Measurements from ENCODE around the gene DMAP1.

DMAP1 gene

DNA sequence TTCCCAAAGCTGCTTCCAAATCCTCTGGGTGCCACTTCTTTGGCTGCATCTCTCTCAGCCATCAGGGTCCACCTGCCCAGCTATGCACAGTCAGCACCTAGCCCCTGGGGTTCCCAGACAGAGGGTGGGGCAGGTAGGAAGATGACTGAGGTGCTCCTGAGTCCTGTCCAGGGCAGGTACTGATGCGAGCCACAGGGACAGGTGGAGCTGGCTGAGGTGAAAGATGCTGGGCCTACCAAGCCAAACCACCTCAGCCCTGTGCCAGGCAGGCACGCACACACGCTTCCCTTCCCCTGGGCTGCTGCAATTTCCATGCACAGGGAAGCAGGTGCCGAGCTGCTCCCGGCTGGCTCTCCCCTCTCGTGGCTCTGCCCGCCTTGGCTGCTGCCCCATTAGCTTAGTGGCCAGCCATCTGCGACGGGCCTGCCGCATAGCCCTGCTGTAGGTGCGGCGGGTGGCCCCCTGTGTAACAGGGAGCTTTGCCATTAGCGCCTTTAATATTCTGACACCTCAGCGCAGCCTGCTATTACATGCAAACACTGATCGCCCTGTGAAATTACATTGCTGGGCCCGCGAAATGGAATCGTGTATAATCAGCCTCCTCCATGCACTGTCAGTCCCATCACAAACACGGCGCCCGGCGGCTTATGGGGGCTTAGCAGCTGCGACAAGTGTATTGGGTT is 38.9 kb downstream of the DMAP1 start:
- DNase-seq (ENCODE audit: low spot score), result no peak

DNA sequence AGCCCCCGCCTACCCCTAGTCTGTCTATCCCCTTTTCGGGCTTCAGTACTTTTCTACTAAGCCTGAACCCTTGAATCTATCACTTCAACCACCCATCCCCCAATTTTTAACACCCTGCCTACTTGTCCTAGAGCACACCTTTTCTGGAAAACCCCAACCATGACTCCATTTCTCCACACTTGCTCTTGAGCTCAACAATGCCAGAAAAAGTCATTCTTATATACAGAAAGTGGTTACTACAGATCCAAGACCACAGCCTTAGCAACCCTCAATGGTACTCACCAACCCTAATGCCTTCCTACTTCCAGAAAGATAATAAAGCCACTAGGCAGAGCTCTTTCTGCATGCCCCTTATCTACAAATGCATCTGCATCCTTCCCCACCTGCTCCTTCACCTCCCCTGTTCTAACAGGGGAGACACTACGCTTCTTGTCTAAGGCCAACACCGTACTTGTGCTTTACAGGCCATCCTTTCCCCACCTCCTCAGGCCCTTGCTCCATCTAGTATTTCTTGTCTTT is 41.2 kb downstream of the DMAP1 start:
- peak; percentile 3 for DNase-seq (ENCODE audit: low spot score)

DNA sequence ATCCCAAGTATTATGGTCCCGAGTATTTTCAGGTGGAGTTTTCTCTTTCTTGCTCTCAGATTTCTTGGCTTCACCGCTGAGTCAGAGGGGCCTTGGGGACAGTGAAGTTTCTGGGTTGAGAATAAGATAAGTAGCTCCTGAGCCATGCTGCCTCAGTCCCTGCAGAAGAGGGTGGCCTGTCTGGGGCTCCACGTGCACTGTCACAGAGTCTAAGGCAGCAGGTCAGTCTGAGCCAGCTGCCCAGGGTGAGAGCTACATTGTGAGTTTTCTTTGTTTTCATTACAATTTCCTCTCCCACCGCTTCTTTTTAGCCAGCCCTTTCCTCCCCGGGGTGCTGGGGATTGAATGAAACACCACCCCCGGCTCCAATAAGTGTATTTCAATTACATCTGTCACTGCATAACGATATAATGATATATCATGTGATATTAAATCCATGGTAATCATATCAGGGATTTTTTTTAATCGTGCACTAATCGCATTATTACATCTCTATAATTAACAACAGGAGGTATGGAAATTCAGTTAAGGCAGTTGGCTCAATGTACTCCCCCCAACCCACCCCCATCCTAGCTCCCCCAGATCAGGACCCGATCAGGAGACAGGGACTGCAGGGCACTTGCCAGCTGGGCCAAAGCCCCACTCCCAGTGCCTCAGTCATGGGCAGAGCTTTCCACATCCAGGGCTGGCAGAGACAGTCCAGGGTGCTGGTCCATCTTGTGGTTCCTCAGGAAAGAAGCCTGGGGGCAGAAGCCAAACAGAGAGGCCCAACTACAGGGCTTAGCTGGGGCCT is 43.7 kb downstream of the DMAP1 start:
- DNase-seq (ENCODE audit: low spot score), result no peak

DNA sequence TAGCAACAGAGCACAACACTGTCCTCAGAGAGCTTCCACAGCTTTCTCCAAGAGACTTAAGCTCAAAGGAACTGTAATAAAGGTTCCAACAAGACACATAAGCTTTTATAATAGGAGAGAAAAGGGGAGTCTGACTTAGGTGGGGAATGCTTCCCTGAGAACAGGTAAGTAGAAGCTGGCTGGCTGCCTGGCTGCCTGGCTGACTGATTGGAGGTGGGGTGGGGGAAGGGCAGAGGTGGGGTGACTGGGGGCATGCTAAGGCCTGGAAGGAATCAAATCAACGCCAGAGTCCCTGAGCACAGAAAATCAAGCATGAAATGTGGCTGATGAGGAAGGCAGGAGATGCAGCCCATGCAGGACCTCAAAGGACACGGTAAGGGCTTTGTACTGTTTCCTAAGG is 45.8 kb downstream of the DMAP1 start:
- DNase-seq (ENCODE audit: low spot score), result no peak

DNA sequence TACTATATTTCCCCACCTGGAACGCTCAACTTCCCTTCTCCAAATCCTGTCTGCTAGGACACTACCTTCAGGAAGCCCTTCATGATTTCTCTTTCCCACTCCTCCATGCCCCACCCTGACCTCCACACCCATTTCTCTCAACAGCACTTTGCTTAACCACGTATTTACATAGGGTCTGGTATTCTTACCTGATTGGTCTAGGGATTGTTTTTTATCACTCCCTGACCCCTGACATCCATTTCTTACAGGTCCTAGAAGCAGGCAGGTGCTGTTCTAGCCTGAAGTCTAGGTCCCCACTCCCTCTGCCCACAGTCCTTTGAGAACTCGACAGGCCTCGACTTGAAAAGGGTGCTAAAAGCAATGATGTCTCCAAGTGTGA is 47.5 kb downstream of the DMAP1 start:
- no peak for DNase-seq (ENCODE audit: low spot score)

- DNase-seq (ENCODE audit: low spot score), result no peak
Observed at GRCh38 chr1:44261171-44261817, 48.0 kb downstream of the DMAP1 start.

- DNase-seq (ENCODE audit: low spot score), result peak; percentile 26
Observed at GRCh38 chr1:44261962-44262361, 48.7 kb downstream of the DMAP1 start.

- no peak for DNase-seq (ENCODE audit: low spot score)
Observed at GRCh38 chr1:44262414-44262813, 49.1 kb downstream of the DMAP1 start.

DNA sequence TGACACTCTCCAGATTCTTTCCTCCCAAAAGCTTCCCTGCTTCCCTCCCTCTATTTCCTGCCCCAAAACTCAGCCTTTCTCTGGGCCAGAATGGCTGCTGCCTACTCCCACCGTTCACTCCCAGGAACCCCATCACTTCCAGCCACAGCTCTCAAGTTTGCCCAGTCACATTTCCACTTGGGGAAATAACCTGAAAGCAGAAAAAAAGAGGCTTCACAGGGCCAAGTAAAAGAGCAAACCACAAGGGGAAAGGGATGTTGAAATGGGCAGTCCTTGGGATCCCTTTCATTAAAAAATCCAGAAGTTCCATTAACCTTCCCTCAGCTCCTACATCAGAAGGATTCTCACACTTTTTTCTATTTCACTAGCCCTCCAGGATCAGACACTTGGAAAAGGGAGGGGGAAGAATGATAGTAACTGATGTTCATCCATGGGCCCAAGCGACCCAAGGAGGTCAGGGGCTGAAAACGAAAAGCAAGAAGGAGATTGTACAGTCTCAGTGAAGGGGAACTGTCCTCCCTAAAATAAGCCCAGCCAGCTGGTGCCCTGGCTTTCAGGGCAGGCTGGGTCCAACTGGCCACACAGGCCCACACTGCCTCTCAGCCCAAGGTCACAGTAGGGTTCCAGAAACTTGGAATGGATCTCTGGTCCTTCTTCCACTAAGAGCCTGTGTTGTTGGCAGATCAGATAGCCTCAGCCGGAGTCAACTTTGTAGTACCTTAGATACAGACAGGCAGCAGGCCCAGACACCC is 49.7 kb downstream of the DMAP1 start:
- no peak for DNase-seq (ENCODE audit: low spot score)

DNA sequence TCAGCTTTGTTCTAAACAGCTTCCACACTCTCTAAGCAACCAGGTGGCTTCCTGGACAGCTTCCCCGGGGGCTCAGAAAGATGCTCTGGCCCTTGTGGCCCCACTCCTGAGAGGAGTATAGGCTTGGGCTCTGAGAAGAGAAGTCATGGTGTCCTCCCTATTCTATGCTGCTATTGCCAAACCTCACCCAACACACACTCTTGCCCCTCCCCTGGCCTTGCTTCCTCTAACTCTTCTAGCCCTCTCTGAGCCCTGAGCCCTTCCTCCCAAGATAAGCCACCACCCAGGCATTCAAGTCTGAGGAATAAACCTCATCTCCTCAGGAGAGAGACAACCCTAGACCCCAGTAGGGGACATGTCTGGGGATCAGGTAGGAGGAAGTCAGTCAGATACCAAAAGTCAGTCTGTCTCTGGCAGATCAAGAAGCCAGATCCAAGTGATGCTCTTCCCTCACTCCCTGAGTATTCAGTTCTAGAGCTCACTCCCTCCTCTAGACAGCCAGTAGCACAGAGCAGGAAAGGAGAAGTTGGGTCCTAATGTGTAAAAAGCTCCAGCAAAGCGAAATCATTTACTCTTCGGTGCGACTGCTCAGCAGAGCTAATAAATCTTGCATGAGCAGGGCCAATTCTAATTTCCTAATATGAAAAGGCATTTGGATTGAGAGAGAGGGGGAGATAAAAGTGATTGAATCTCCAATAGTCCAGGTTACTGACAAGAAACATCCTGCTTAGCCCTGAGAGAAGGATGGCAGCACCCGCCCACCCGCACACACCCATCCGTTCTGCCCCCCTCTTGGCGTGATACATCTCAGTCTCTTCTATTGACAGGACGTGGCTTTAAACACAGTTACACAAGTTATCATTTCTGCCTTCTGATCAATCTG is 50.5 kb downstream of the DMAP1 start:
- DNase-seq (ENCODE audit: low spot score), result no peak

DNA sequence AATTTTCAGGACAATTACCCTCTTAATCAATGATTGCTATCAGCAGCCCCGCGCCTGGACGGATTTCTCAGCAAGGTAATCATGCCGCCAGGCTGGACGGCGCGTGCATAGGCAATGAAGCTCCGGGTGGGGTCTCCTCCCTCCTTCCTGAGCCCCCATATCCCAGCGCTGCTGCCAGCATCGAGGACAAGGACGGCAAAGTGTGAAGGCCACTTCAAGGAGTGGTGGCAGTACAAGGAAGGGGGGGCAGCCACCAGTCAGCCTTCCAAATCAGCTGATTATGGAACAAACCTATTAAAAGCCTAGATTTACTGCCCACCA is 51.1 kb downstream of the DMAP1 start:
- no peak for DNase-seq (ENCODE audit: low spot score)

GRCh38 chr1:44265656-44266358 is 52.5 kb downstream of the DMAP1 start:
- no peak for DNase-seq (ENCODE audit: low spot score)

GRCh38 chr1:44266400-44267344 is 53.4 kb downstream of the DMAP1 start:
- DNase-seq (ENCODE audit: low spot score), result no peak

DNA sequence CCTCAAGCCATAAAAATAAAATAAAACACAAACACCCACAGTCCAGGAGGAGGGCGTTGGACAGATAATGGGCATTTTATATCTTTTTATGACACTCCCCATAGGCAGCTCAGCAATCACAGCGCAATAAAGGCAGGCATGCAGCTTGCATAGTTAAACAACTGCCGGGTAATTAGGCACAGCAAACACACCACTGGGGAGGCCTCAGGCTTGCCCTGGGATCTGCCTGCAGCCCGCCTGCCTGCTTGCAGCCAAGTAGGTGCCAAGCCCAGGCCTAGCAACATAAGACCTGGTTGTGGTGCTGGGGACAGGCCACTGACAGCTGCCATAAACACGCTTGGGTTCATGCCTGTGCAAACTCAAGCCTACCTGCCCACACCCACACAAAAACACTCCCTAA is 54.2 kb downstream of the DMAP1 start:
- no peak for DNase-seq (ENCODE audit: low spot score)

- no peak for DNase-seq (ENCODE audit: low spot score)
Observed at GRCh38 chr1:44268054-44268453, 54.8 kb downstream of the DMAP1 start.

All from SK-N-DZ (cell line).